B cell (primary cell): ENCODE data around the gene APLP2. TPM values are rescaled to one million over a fixed set of nuclear protein-coding genes. Genes with fewer than 3 reads are reported as not detected.
A peak's percentile ranks its signal among the peaks of the same experiment; 100 is the strongest.

Experiments used
- ATAC-seq: fragments of 200-7000 bp; cut with Tn5 transposase; one replicate; pipeline ENCODE4 v1.10.0; 2021; ENCODE audit warnings: low read depth, mild to moderate bottlenecking, moderate number of reproducible peaks, moderate library complexity
- CTCF ChIA-PET: fragments of 350-600 bp; sonication (Branson Sonifier 250); formaldehyde crosslinking; loops from one replicate; lab custom pipeline; 2021; ENCODE audit warnings: antibody characterized with exemption, inconsistent platforms; lab: Charles Lee
- POLR2A ChIA-PET: fragments of 350-600 bp; sonication (Branson Sonifier 250); formaldehyde crosslinking; loops from one replicate; lab custom pipeline; 2021; ENCODE audit warnings: antibody characterized with exemption; lab: Charles Lee
- DNase-seq: peaks from one replicate; pipeline ENCODE4 v3.0.0; 2013
- H2AFZ ChIP-seq: 2 replicates; pipeline ENCODE4 v1.6.1; 2012; ENCODE audit warnings: mild to moderate bottlenecking, low read depth, low read length; ENCODE audit not compliant: insufficient read depth, poor library complexity, severe bottlenecking
- H3K27ac ChIP-seq, 2 donors: 1 replicate in 1 of 2; 2 replicates in 1 of 2; pipeline ENCODE4 v1.5.1; 2012 to 2013; ENCODE audit warnings: low read length in 2 of 2, mild to moderate bottlenecking in 2 of 2, moderate library complexity in 1 of 2
- H3K27me3 ChIP-seq, 4 experiments: fragments of 200-600 bp in 1 of 4; sonication (generic) in 1 of 4; replicated peaks in 1 of 4; 1 replicate in 2 of 4; 2 replicates in 2 of 4; pipeline versions ENCODE4 v1.6.1 to v1.7.0; 2013 to 2016; ENCODE audit warnings: low read length in 3 of 4, mild to moderate bottlenecking in 2 of 4, mixed read lengths in 1 of 4, moderate library complexity in 1 of 4; ENCODE audit not compliant: insufficient read depth in 4 of 4, control insufficient read depth in 3 of 4; ENCODE audit errors: control extremely low read depth in 1 of 4
- H3K36me3 ChIP-seq, 2 experiments: replicated peaks in 1 of 2; 1 replicate in 1 of 2; 2 replicates in 1 of 2; pipeline versions ENCODE4 v1.6.1 to v1.7.1; 2013; ENCODE audit warnings: low read length in 1 of 2; ENCODE audit not compliant: insufficient read depth in 2 of 2, control insufficient read depth in 1 of 2; ENCODE audit errors: control extremely low read depth in 1 of 2, extremely low read depth in 1 of 2
- H3K4me1 ChIP-seq, 2 donors: fragments of 200-600 bp in 1 of 2; sonication (generic) in 1 of 2; 1 replicate in 1 of 2; 2 replicates in 1 of 2; pipeline versions ENCODE4 v1.5.1 to v1.6.1; 2013 to 2017; ENCODE audit warnings: low read length in 2 of 2; ENCODE audit not compliant: control insufficient read depth in 2 of 2, insufficient read depth in 2 of 2
- H3K4me2 ChIP-seq: replicated peaks from 2 replicates; pipeline ENCODE3; 2012; ENCODE audit warnings: mild to moderate bottlenecking, low read depth, low read length; ENCODE audit not compliant: poor library complexity, severe bottlenecking
- H3K4me3 ChIP-seq, 5 experiments: fragments of 200-600 bp in 1 of 5; sonication (generic) in 1 of 5; 1 replicate in 3 of 5; 2 replicates in 2 of 5; pipeline versions ENCODE4 v1.5.1 to v1.7.0; 2011 to 2016; ENCODE audit warnings: low read length in 4 of 5, mild to moderate bottlenecking in 4 of 5, low read depth in 2 of 5, control low read depth in 1 of 5, moderate library complexity in 1 of 5; ENCODE audit not compliant: insufficient read depth in 1 of 5; ENCODE audit errors: control extremely low read depth in 1 of 5, extremely low read depth in 1 of 5
- H3K79me2 ChIP-seq: fragments of 200-600 bp; sonication (generic); one replicate; pipeline ENCODE4 v1.6.0; 2016; ENCODE audit warnings: low read length; ENCODE audit not compliant: control insufficient read depth, insufficient read depth
- H3K9ac ChIP-seq: fragments of 200-600 bp; sonication (generic); 2 replicates; pipeline ENCODE4 v1.6.1; 2017; ENCODE audit warnings: mild to moderate bottlenecking, low read length, moderate library complexity
- H3K9me3 ChIP-seq, 3 donors: one replicate each; pipeline versions ENCODE4 v1.6.1 to v1.7.1; 2013; ENCODE audit warnings: low read length in 2 of 3; ENCODE audit not compliant: control insufficient read depth in 2 of 3, insufficient read depth in 1 of 3; ENCODE audit errors: control extremely low read depth in 1 of 3
- H4K20me1 ChIP-seq: 2 replicates; pipeline ENCODE4 v1.6.0; 2012; ENCODE audit warnings: mild to moderate bottlenecking, low read length; ENCODE audit not compliant: insufficient read depth, control insufficient read depth, poor library complexity, severe bottlenecking
- H3K27ac Mint-ChIP-seq: one replicate; pipeline ENCODE4 v1.8.0; 2021; ENCODE audit warnings: mixed read lengths
- H3K27me3 Mint-ChIP-seq: one replicate; pipeline ENCODE4 v1.8.0; 2021; ENCODE audit warnings: mixed read lengths
- H3K4me1 Mint-ChIP-seq: one replicate; pipeline ENCODE4 v1.8.0; 2021; ENCODE audit warnings: mixed read lengths
- H3K4me3 Mint-ChIP-seq: one replicate; pipeline ENCODE4 v1.8.0; 2021; ENCODE audit warnings: mixed read lengths
- H3K9me3 Mint-ChIP-seq: one replicate; pipeline ENCODE4 v1.8.0; 2022; ENCODE audit warnings: mixed read lengths; ENCODE audit not compliant: insufficient read depth
- EZH2 ChIP-seq: IDR thresholded peaks from 2 replicates; pipeline ENCODE4 v1.6.1; 2012; ENCODE audit warnings: borderline replicate concordance, low read depth, mild to moderate bottlenecking, moderate library complexity, low read length; ENCODE audit not compliant: insufficient read depth, poor library complexity, severe bottlenecking
- WGBS: methylation state at CpG from one replicate; pipeline ENCODE4 v1.1.5; 2013; ENCODE audit warnings: missing lambda C conversion rate; ENCODE audit not compliant: insufficient coverage; 5-methylcytosine and 5-hydroxymethylcytosine counted together
- intact Hi-C: fragments of 100-400 bp; cut with micrococcal nuclease; formaldehyde crosslinking; loops from one replicate; pipeline ENCODE4 v1.10.0; 2022
- polyA plus RNA-seq: library from polyadenylated mRNA; depleted of rRNA; stranded (reverse); fragments of >200 nt; gene quantifications from 2 replicates; pipeline ENCODE4 v1.2.3, GENCODE V29; 2012
- total RNA-seq, 2 donors: library from RNA; stranded (reverse); fragments of 120-200 nt in 1 of 2; gene quantifications; 1 replicate in 1 of 2; 2 replicates in 1 of 2; pipeline versions ENCODE4 v1.2.3 to v1.2.4, GENCODE V29; 2013 to 2022
- TF ChIP-seq, protein P1 (sequence below): fragments of 200-600 bp; IDR thresholded peaks from one replicate; pipeline ENCODE4 v1.8.0; 2022; ENCODE audit warnings: antibody characterized with exemption, mild to moderate bottlenecking

APLP2 gene
- total and polyA plus RNA-seq, 2 donors (not counting 1 experiment from before 2014, with no cell fraction given) = 84.2 to 102 TPM

DNA sequence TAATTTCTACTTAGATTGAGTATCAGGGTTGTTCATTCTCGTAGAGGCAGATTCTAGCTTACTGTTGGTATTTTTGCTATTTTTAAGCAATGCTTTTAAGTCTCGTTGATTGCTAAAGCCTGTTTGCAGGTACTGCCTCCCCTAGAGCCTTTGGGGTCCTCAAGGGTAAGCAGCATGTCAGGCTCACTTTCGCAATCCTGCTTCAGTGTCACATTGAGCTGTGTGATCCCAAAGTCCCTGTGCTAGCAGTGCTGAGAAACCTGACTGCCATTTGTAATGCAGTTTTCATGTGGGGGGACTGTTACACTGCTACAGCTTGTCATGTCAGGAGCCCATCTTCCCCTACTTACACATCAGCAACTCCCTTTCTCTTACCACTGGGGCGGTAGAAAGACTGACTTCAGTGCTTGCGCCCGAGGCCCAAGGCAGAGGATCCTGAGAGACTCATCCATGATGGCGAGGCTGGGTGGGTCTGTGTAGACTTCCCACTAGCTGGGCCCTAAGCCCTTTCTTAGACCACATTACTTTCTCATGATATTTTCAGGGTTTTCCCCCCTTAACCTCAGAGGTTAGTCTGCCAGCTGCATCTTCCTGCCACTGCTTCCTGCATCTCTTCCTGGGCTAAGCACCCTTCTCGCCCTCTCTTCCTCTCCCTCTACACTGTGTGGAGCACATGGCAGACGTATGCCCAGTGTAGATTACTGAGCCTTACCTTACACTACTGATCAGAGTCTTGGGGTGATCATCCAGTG, 49.1 kb downstream of the APLP2 start:
- TF ChIP-seq, protein P1, sequence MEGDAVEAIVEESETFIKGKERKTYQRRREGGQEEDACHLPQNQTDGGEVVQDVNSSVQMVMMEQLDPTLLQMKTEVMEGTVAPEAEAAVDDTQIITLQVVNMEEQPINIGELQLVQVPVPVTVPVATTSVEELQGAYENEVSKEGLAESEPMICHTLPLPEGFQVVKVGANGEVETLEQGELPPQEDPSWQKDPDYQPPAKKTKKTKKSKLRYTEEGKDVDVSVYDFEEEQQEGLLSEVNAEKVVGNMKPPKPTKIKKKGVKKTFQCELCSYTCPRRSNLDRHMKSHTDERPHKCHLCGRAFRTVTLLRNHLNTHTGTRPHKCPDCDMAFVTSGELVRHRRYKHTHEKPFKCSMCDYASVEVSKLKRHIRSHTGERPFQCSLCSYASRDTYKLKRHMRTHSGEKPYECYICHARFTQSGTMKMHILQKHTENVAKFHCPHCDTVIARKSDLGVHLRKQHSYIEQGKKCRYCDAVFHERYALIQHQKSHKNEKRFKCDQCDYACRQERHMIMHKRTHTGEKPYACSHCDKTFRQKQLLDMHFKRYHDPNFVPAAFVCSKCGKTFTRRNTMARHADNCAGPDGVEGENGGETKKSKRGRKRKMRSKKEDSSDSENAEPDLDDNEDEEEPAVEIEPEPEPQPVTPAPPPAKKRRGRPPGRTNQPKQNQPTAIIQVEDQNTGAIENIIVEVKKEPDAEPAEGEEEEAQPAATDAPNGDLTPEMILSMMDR = no peak
- no peak for TF ChIP-seq EZH2
- intact Hi-C loops = loop anchor here (2.0 to 5.0 kb wide), 2 partner anchors 48 to 117 kb away; partner anchors contain the start of gene PRDM10
- ChIA-PET POLR2A (interaction anchor here (0.6 to 1.3 kb wide), 4 partner anchors 8 to 116 kb away, joined by 3 to 7 read pairs (median 5); partner anchors contain the start of gene PRDM10), CTCF (interaction anchor here (0.8 to 11.3 kb wide), 6 partner anchors 8 to 195 kb away, joined by 3 to 125 read pairs (median 6); no protein-coding TSS in a partner anchor)
- Histone ChIP-seq H3K4me1 (peaks cover 87 to 93% of the 10 kb centered on the region in 2 donors), H4K20me1 (no peaks in the 10 kb centered on the region), H3K79me2 (peaks cover 24% of the 10 kb centered on the region), H3K4me2 (peak overlapping the region; percentile 72), H3K9me3 (no peaks in the 10 kb centered on the region), H2AFZ (peak overlapping the region; percentile 36), H3K27me3 (no peaks in the 10 kb centered on the region), H3K36me3 (peaks cover 0 to 15% of the 10 kb centered on the region in 2 experiments), H3K27ac (peak overlapping the region; percentile 75 to 77), H3K4me3 (peak overlapping the region in 4 of 5 experiments; percentile 1 to 53 (median 22)), H3K9ac (peak overlapping the region; percentile 46)
- WGBS = 18% methylated on average over 8 of the region's 9 CpGs
- Mint-ChIP-seq H3K4me3 (peak overlapping the region; percentile 48), H3K27me3 (no peaks in the 10 kb centered on the region), H3K9me3 (no peaks in the 10 kb centered on the region), H3K4me1 (peaks cover 89% of the 10 kb centered on the region), H3K27ac (peak overlapping the region; percentile 73)
- ATAC-seq = peak; percentile 72
- peak; percentile 76 for DNase-seq

GRCh38 chr11:130120045-130120444, 50.4 kb downstream of the APLP2 start:
- no peaks in the 10 kb centered on the region for H4K20me1 ChIP-seq
- Mint-ChIP-seq H3K27me3 (no peaks in the 10 kb centered on the region), H3K9me3 (no peaks in the 10 kb centered on the region), H3K27ac (peak overlapping the region; percentile 62), H3K4me1 (peaks cover 86% of the 10 kb centered on the region), H3K4me3 (peak overlapping the region; percentile 11)
- ChIA-PET POLR2A (interaction anchor here (1.4 to 1.8 kb wide), 2 partner anchors 19 to 116 kb away, joined by 3 read pairs; no protein-coding TSS in a partner anchor), CTCF (interaction anchor here (0.7 to 11.3 kb wide), 3 partner anchors 13 to 127 kb away, joined by 3 to 125 read pairs (median 3); no protein-coding TSS in a partner anchor)
- peak overlapping the region in 1 of 2 donors; percentile 75 for H3K27ac ChIP-seq
- no peaks in the 10 kb centered on the region for H3K27me3 ChIP-seq
- H3K4me2 ChIP-seq = peak overlapping the region; percentile 72
- DNase-seq (no peak), ATAC-seq (no peak)
- peaks cover 84 to 89% of the 10 kb centered on the region in 2 donors for H3K4me1 ChIP-seq
- WGBS = 100% methylated on average over 3 of the region's 5 CpGs
- H3K4me3 ChIP-seq = no peak overlapping the region
- H2AFZ ChIP-seq = no peak overlapping the region
- no peak for TF ChIP-seq EZH2
- TF ChIP-seq, protein P1 = no peak
- intact Hi-C loops = no loop called here
- no peak overlapping the region for H3K9ac ChIP-seq
- H3K79me2 ChIP-seq = peaks cover 26% of the 10 kb centered on the region
- H3K36me3 ChIP-seq = peaks cover 0 to 25% of the 10 kb centered on the region in 2 experiments
- no peaks in the 10 kb centered on the region for H3K9me3 ChIP-seq
